GM19468 (cell line): ENCODE measurements around the gene SLC5A6.
A peak's percentile ranks its signal among the peaks of the same experiment; 100 is the strongest.

ENCODE experiments used
- ATAC-seq: cut with Tn5 transposase; IDR thresholded peaks from one replicate; pipeline ENCODE4 v1.9.1; 2021; ENCODE audit warnings: mild to moderate bottlenecking, moderate library complexity, moderate number of reproducible peaks; ENCODE audit not compliant: unreplicated experiment; ENCODE audit errors: extremely low read depth

Gene SLC5A6

DNA sequence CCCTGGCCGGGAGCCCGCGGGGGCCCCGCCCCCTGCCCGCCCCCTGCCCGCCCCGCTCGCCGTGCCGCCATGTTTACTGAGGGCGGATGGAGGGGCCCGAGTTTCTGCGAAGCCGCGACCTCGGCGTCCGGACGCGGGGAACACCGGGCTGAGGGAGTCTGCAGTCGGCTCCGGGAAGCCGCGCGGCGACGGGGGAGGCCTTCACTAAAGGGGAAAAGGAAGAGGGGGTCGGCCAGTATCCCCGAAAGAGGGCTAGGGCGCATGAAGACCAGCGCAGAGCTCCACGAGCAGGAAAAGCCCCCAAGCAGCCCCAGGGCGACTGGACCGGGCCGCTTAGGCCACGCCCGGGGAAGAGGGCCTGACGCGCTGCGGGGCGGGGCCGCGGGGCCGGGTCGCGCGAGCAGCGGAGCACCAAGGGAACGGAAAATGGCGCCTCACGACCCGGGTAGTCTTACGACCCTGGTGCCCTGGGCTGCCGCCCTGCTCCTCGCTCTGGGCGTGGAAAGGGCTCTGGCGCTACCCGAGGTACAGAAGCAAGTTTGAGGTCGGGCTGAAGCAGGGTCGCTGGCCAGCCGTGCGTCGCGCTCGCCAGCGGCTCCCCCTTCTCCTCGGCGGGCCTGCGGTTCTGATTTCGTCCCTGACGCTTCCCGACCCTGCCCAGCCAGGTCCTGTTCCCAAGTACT, at the start of gene SLC5A6, which contains the start of gene ATRAID:
TSS of gene SLC5A6 (minus strand) at position 326 of the 683 bp plus-strand sequence. CDS start 4,618 bp downstream, outside the sequence.
TSS of gene ATRAID (plus strand) at position 99 of the 683 bp plus-strand sequence. CDS start at position 427, 328 bp downstream.
- ATAC-seq: peak; percentile 49

DNA sequence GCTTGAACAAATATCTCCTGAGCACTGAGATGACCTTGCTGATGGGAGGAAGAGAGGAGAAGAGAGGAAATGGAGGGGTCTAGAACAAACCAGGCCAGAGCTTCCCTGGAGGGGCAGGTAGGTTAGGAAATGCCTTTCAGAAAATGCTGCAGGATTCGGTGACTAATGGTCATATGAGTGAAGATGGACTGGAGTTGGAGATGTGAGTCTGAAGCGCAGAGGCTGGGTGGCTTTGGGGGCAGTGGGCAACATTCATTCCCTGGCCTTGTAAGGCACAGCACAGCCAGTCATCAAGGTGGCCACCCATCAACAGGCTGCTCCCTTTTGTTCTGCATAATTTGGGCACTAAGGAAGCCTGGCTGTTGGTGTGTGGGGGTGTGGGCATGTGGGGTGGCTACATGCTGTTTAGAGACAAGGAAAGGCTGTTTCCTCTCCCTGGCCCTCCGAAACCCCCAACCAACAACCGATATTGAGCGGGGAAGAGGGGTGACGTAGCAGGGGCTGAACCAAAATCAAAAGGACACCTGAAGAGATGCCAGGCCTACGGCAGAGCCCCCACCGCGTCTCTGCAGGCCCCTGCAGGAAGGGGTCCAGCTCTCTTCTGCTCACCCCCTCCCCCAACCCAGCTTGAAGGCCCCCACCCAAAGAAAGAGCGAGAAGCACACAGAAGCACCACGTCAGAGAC, 49.3 kb upstream of the SLC5A6 start:
- ATAC-seq: no peak

- ATAC-seq: no peak
Observed at GRCh38 chr2:27258051-27258450, 46.0 kb upstream of the SLC5A6 start.

DNA sequence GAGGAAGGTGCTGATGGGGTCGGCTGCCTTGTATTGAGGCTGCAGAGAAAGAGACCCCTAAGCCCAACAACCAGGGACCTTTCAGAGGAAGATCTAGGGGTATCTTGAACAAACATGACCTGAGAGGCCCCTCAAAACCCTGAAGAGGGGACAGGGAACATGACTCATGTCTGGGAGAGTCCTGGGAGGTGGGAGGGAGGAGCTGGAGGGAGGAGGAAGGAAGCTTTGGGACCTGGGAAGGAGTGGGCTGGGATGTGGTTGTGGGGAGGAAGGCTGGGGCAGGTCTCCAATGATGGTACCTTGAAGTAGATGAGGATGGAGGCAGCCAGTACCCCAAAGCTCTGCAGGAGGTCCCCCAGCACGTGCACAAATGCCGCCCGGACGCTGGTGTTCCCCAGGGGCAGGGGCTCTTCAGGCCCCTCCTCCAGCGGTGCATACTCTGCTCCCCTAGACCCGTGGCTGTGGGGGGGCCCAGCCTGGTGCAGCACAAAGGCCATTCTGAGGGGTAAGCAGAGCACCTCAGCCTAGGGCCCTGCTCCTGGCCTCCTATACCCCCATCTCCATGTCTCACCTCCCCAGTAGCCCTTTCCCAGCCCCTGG, 44.9 kb upstream of the SLC5A6 start:
- no peak for ATAC-seq

GRCh38 chr2:27255660-27256059, 43.6 kb upstream of the SLC5A6 start:
- ATAC-seq: no peak

GRCh38 chr2:27255187-27255586, 43.1 kb upstream of the SLC5A6 start:
- ATAC-seq: no peak

GRCh38 chr2:27251766-27252165, 39.7 kb upstream of the SLC5A6 start:
- no peak for ATAC-seq

GRCh38 chr2:27250652-27251379, 38.7 kb upstream of the SLC5A6 start:
- ATAC-seq: no peak

DNA sequence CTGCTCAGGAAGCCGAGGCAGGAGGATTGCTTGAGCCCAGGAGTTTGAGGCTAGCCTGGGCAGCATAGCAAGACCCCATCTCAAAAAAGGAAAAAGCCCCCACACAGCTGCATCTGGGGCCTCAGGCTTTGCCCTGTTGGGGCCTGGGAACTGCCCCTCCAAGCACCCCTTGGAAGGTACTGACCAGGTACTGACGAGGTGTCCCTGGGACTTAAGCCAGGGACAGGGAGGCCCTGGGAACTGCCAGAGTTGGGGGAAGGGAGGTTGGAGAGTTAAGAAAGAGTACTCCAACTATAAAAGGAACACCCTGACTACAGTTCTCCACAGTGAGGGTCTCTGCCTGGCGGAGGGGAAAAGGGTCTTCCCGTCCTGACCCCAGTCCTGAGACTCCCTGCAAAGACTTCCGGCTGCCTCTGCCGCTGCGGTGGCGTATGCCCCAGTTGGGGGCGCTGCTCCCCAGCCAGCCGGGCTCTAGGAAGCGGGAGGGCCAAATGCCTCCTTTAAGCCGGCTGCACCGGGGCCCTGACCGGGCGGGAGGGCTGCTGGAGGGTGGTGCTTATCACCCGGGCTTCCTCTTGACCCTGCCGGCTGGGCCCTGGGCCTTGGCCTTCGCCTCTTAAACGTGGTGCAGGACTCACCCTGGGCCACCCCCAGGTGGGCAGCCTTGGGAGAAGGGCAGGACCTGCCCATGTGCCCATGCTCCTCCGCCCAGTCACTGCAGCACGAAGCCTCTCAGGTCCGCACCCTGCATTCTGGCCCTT, 38.0 kb upstream of the SLC5A6 start:
- ATAC-seq: no peak

GRCh38 chr2:27249159-27249890, 37.3 kb upstream of the SLC5A6 start:
- no peak for ATAC-seq

GRCh38 chr2:27247893-27248292, 35.8 kb upstream of the SLC5A6 start:
- ATAC-seq: no peak

DNA sequence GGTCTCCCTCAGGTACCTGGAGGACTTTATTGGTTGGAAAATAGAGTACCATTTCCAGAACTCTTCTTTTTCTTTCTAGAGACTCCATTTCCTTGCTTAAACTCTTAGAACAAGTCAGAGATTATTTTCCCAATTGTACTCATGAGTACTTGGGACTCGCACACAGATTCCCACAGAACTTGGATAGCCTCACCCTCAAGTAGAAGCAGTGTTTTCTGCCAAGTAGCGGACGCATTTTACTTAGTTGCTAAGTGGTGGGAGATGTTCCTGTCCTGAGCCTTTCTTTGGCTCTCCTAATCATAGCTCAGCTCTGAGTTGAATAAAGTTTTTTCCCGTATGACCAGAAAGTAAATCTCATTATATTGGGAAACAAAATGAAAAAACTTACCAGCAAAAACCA, 33.6 kb upstream of the SLC5A6 start:
- no peak for ATAC-seq

DNA sequence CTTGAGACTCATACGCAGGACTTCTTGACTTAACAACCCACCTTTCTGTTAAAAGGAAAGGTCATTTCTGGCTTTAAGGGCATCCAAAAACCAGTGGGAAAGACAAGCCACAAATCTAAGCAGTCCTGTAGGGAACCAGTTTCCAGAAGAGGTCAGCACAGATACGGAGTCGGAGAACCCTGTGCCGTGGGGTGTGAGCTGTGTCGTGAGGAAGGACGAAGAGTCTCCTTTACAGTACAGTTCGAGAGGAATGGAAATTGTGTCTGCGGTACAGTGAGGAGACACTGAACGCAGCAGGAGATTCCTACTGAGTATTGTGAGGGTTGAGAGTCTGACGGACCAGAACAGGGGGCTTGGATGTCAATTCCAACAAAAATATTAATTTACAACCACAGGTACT, 33.0 kb upstream of the SLC5A6 start:
- ATAC-seq: no peak

GRCh38 chr2:27243391-27244130, 31.5 kb upstream of the SLC5A6 start:
- no peak for ATAC-seq

- ATAC-seq: no peak
Observed at GRCh38 chr2:27242614-27242951, 30.5 kb upstream of the SLC5A6 start.

GRCh38 chr2:27241761-27242613, 29.9 kb upstream of the SLC5A6 start:
- no peak for ATAC-seq

GRCh38 chr2:27240406-27240805, 28.3 kb upstream of the SLC5A6 start:
- no peak for ATAC-seq

DNA sequence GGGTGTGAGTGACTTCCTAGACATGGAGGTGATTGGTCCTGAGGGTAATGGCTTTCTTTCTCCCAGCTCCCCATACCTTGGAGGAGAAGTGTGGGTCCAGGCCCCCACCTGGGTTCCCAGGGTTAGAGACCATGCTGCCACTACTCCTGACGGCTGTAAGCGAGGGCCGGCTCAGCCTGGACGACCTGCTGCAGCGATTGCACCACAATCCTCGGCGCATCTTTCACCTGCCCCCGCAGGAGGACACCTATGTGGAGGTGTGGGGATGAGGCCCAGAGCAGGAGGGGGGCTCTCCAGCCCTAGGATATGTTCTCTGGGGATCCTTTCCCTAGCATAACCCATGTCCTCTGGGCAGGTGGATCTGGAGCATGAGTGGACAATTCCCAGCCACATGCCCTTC, 26.9 kb upstream of the SLC5A6 start:
- no peak for ATAC-seq
